ENCODE measurements around the gene TMA7B. TPM values are rescaled to one million over a fixed set of nuclear protein-coding genes. Genes with fewer than 3 reads are reported as not detected.

Gene TMA7B
- total and polyA plus RNA-seq, 10 of the 15 experiments (the other 5 are each of a cell fraction or from before 2014, with no cell fraction given), result 0.33 to 2.9 (median 1.8) TPM

DNA sequence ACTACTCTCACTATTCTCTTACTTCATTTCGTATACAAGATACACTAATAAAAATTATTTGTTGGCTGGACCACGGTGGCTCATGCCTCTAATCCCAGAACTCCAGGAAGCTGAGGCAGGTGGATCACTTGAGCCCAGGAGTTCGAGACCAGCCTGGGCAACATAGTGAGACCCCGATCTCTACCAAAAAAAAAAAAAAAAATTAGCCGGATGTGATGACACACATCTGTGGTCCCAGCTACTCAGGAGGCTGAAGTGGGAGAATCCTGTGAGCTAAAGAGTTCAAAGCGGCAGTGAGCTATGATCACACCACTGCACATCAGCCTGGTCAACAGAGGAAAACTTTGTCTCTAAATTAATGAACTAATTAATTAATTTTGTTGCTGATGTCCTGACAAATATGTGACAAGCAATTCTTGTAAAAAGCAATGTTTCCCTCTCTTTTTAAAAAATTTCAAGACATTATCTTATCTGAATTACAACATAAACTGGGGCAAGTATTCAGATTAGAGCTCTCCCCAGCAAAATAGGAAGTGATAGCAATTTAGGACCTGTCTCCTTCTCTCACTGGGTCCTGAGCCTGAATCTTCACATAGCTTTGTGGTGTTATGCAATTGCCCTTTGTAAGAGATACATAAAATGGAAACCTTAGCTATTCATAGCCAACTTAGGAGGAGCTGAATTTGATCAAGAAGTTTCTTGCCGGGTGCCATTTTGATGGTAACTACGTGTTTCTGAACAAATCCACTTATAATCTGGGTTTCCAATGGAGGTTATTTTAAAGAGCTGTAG is 17.6 kb upstream of the TMA7B start:
- FAIRE-seq (no peak), DNase-seq (ENCODE audit: low read depth, low spot score) (no peak), ATAC-seq (peak; percentile 29; the same call in 1 of the 3 replicates)
- Histone ChIP-seq H4K20me1 (ENCODE audit: control insufficient read depth, insufficient read depth) (peaks cover 8% of the 10 kb centered on the region; the same call in 1 of the 2 replicates), H3K4me2 (ENCODE audit: control insufficient read depth, insufficient read depth) (no peak overlapping the region), H3K9ac (ENCODE audit: control insufficient read depth, insufficient read depth, low read length) (no peak overlapping the region), H3K79me2 (ENCODE audit: control insufficient read depth, insufficient read depth, low read length) (peaks cover 54% of the 10 kb centered on the region), H3K9me3 (replicated peaks; ENCODE audit: control insufficient read depth, insufficient read depth, low read length) (no peaks in the 10 kb centered on the region), H3K27me3 (replicated peaks in 1 of 2; ENCODE audit: control insufficient read depth in 2 of 2, insufficient read depth in 2 of 2, low read length in 1 of 2) (no peaks in the 10 kb centered on the region), H3K36me3 (ENCODE audit: control insufficient read depth in 2 of 2, insufficient read depth in 2 of 2, low read length in 1 of 2) (peaks cover 12 to 16% of the 10 kb centered on the region in 2 experiments; a peak in 3 of 4 replicates), H3K27ac (ENCODE audit: control insufficient read depth, insufficient read depth) (no peak overlapping the region), H3K4me1 (ENCODE audit: control insufficient read depth, insufficient read depth, low read length) (peaks cover 19% of the 10 kb centered on the region), H2AFZ (ENCODE audit: control insufficient read depth, low read depth, low read length) (no peak overlapping the region), H3K4me3 (no peak overlapping the region)
- in situ Hi-C loops (cut with MboI), result loop anchor here (5.0 kb wide), 1 partner anchor 400 kb away; no protein-coding TSS in a partner anchor
- no TSS peak for BruUV-seq (replicated peaks)
- ChIA-PET SMC1A (ENCODE audit: uncharacterized antibody, unreplicated experiment) (interaction anchor here (0.7 to 3.0 kb wide), 16 partner anchors 8 to 405 kb away, joined by 3 to 13 read pairs (median 4); no protein-coding TSS in a partner anchor), POLR2A (interaction anchor here (0.6 kb wide), 2 partner anchors 81 to 914 kb away, joined by 3 to 4 read pairs; partner anchors contain the start of gene ST13), CTCF (interaction anchor here (0.7 to 2.9 kb wide), 8 partner anchors 9 to 136 kb away, joined by 3 to 37 read pairs (median 5); no protein-coding TSS in a partner anchor), RAD21 (ENCODE audit: unreplicated experiment) (interaction anchor here (0.7 to 1.8 kb wide), 7 partner anchors 9 to 82 kb away, joined by 3 to 13 read pairs (median 5); no protein-coding TSS in a partner anchor)
- peak; percentile 35; the same call in 1 of the 2 replicates for TF ChIP-seq SPI1 (IDR thresholded peaks at IDR 0.05; ENCODE audit: borderline replicate concordance, insufficient read depth, low read depth, low read length)
- no peak for TF ChIP-seq SMAD1 (IDR thresholded peaks at IDR 0.05; ENCODE audit: low read depth, partially characterized antibody)
- intact Hi-C loops (cut with micrococcal nuclease; ENCODE audit: unreplicated experiment), result no loop called here
- WGBS (ENCODE audit: insufficient coverage, insufficient replicate concordance, low lambda C conversion rate, missing lambda C conversion rate), result 89% methylated on average over 8 of the region's 8 CpGs

DNA sequence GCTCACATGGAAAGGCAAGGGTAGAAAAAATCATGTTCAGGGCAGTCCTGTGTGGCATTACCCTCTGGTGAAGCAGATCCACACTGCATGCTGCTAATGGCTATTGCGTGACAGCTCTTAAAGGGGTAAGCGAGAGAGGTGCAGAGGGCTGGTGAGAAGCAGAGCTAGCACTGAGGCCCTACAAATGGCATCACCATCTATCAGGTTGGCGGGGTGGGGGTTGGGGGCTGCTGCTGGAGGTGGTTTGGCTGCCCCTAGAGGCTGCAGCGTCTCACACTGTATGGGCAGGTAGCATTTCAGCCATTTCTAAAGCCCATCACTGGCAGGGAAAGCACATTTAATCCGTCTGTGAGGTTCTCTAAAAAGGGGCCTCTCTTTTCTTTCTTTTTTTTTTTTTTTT is 16.9 kb upstream of the TMA7B start:
- in situ Hi-C loops (cut with MboI), result loop anchor here (5.0 kb wide), 1 partner anchor 401 kb away; no protein-coding TSS in a partner anchor
- SMC1A ChIA-PET (ENCODE audit: uncharacterized antibody, unreplicated experiment), result interaction anchor here (0.9 to 3.0 kb wide), 13 partner anchors 8 to 405 kb away, joined by 3 to 13 read pairs (median 6); no protein-coding TSS in a partner anchor
- TF ChIP-seq, protein P1, sequence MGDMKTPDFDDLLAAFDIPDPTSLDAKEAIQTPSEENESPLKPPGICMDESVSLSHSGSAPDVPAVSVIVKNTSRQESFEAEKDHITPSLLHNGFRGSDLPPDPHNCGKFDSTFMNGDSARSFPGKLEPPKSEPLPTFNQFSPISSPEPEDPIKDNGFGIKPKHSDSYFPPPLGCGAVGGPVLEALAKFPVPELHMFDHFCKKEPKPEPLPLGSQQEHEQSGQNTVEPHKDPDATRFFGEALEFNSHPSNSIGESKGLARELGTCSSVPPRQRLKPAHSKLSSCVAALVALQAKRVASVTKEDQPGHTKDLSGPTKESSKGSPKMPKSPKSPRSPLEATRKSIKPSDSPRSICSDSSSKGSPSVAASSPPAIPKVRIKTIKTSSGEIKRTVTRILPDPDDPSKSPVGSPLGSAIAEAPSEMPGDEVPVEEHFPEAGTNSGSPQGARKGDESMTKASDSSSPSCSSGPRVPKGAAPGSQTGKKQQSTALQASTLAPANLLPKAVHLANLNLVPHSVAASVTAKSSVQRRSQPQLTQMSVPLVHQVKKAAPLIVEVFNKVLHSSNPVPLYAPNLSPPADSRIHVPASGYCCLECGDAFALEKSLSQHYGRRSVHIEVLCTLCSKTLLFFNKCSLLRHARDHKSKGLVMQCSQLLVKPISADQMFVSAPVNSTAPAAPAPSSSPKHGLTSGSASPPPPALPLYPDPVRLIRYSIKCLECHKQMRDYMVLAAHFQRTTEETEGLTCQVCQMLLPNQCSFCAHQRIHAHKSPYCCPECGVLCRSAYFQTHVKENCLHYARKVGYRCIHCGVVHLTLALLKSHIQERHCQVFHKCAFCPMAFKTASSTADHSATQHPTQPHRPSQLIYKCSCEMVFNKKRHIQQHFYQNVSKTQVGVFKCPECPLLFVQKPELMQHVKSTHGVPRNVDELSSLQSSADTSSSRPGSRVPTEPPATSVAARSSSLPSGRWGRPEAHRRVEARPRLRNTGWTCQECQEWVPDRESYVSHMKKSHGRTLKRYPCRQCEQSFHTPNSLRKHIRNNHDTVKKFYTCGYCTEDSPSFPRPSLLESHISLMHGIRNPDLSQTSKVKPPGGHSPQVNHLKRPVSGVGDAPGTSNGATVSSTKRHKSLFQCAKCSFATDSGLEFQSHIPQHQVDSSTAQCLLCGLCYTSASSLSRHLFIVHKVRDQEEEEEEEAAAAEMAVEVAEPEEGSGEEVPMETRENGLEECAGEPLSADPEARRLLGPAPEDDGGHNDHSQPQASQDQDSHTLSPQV (IDR thresholded peaks at IDR 0.05), result no peak
- no peak for TF ChIP-seq BRCA1 (IDR thresholded peaks at IDR 0.05; ENCODE audit: low read depth, low read length)
- TF ChIP-seq, protein P2, sequence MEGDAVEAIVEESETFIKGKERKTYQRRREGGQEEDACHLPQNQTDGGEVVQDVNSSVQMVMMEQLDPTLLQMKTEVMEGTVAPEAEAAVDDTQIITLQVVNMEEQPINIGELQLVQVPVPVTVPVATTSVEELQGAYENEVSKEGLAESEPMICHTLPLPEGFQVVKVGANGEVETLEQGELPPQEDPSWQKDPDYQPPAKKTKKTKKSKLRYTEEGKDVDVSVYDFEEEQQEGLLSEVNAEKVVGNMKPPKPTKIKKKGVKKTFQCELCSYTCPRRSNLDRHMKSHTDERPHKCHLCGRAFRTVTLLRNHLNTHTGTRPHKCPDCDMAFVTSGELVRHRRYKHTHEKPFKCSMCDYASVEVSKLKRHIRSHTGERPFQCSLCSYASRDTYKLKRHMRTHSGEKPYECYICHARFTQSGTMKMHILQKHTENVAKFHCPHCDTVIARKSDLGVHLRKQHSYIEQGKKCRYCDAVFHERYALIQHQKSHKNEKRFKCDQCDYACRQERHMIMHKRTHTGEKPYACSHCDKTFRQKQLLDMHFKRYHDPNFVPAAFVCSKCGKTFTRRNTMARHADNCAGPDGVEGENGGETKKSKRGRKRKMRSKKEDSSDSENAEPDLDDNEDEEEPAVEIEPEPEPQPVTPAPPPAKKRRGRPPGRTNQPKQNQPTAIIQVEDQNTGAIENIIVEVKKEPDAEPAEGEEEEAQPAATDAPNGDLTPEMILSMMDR (IDR thresholded peaks at IDR 0.05 in 2 of 3, conservative IDR thresholded peaks at IDR 0.05 in 1 of 3; ENCODE audit: control insufficient read depth in 2 of 3, extremely low read depth in 1 of 3, insufficient read depth in 1 of 3, low read depth in 3 of 3, low read length in 3 of 3), result peak in 2 of 3 experiments; percentile 2 to 14; a peak in 1 of 6 replicates

More for the DNA sequence above, 16.9 kb upstream of the TMA7B start:
- no peak overlapping the region for H3K4me2 ChIP-seq (ENCODE audit: control insufficient read depth, insufficient read depth)
- no peak overlapping the region for H3K4me3 ChIP-seq
- ATAC-seq (peak; percentile 52), FAIRE-seq (no peak), DNase-seq (ENCODE audit: low read depth, low spot score) (no peak)
- no TSS peak for BruUV-seq (replicated peaks)
- WGBS (ENCODE audit: insufficient coverage, insufficient replicate concordance, low lambda C conversion rate, missing lambda C conversion rate), result 86% methylated on average over 5 of the region's 5 CpGs
- no peak overlapping the region for H2AFZ ChIP-seq (ENCODE audit: control insufficient read depth, low read depth, low read length)
- no peaks in the 10 kb centered on the region for H3K9me3 ChIP-seq (replicated peaks; ENCODE audit: control insufficient read depth, insufficient read depth, low read length)
- POLR2A ChIA-PET, result interaction anchor here (0.6 kb wide), 1 partner anchor 81 kb away, joined by 4 read pairs; no protein-coding TSS in a partner anchor
- no peaks in the 10 kb centered on the region for H3K27me3 ChIP-seq (replicated peaks in 1 of 2; ENCODE audit: control insufficient read depth in 2 of 2, insufficient read depth in 2 of 2, low read length in 1 of 2)
- peaks cover 12% of the 10 kb centered on the region; the same call in 1 of the 2 replicates for H4K20me1 ChIP-seq (ENCODE audit: control insufficient read depth, insufficient read depth)
- intact Hi-C loops (cut with micrococcal nuclease; ENCODE audit: unreplicated experiment), result no loop called here
- CTCF ChIA-PET, result interaction anchor here (0.7 to 2.9 kb wide), 7 partner anchors 8 to 137 kb away, joined by 3 to 37 read pairs (median 4); no protein-coding TSS in a partner anchor
- H3K27ac ChIP-seq (ENCODE audit: control insufficient read depth, insufficient read depth), result no peak overlapping the region
- H3K36me3 ChIP-seq (ENCODE audit: control insufficient read depth in 2 of 2, insufficient read depth in 2 of 2, low read length in 1 of 2), result peaks cover 16 to 19% of the 10 kb centered on the region in 2 experiments; a peak in 3 of 4 replicates
- H3K4me1 ChIP-seq (ENCODE audit: control insufficient read depth, insufficient read depth, low read length), result peaks cover 22% of the 10 kb centered on the region
- RAD21 ChIA-PET (ENCODE audit: unreplicated experiment), result interaction anchor here (0.6 to 1.8 kb wide), 5 partner anchors 10 to 81 kb away, joined by 3 to 13 read pairs (median 6); no protein-coding TSS in a partner anchor
- no peak overlapping the region for H3K9ac ChIP-seq (ENCODE audit: control insufficient read depth, insufficient read depth, low read length)
- peaks cover 54% of the 10 kb centered on the region for H3K79me2 ChIP-seq (ENCODE audit: control insufficient read depth, insufficient read depth, low read length)

Data from GM12878 (cell line).